Muscle layer of colon (tissue), 2 donors: ENCODE data around the gene CCDC61.

Source experiments
- H3K27ac ChIP-seq: one replicate; pipeline ENCODE4 v1.7.0; 2013; ENCODE audit warnings: low read depth, mild to moderate bottlenecking, low read length, moderate library complexity
- H3K27me3 ChIP-seq, 2 donors: one replicate each; pipeline ENCODE4 v1.7.0; 2013; ENCODE audit warnings: low read length in 2 of 2, mild to moderate bottlenecking in 2 of 2; ENCODE audit not compliant: insufficient read depth in 2 of 2, control insufficient read depth in 1 of 2
- H3K36me3 ChIP-seq: one replicate; pipeline ENCODE4 v1.7.0; 2013; ENCODE audit warnings: mild to moderate bottlenecking, low read length; ENCODE audit not compliant: insufficient read depth
- H3K4me1 ChIP-seq: one replicate; pipeline ENCODE4 v1.7.0; 2013; ENCODE audit warnings: mild to moderate bottlenecking, low read length; ENCODE audit not compliant: insufficient read depth
- H3K4me3 ChIP-seq, 2 donors: one replicate each; pipeline ENCODE4 v1.7.0; 2013; ENCODE audit warnings: low read length in 2 of 2, low read depth in 1 of 2, mild to moderate bottlenecking in 1 of 2, moderate library complexity in 1 of 2
- H3K9ac ChIP-seq: one replicate; pipeline ENCODE4 v1.7.0; 2013; ENCODE audit warnings: low read length
- H3K9me3 ChIP-seq: one replicate; pipeline ENCODE4 v1.7.0; 2013; ENCODE audit warnings: mild to moderate bottlenecking, low read length
- donor health status: abdominal sarcoma.
- donor health status: Adenocarcinoma of cecum.

Gene CCDC61

GRCh38 chr19:46002678-46003275, 7.5 kb downstream of the CCDC61 start:
- H3K36me3 ChIP-seq = no peaks in the 10 kb centered on the region
- peaks cover 0 to 16% of the 10 kb centered on the region in 2 donors for H3K27me3 ChIP-seq
- H3K9me3 ChIP-seq = no peaks in the 10 kb centered on the region
- H3K27ac ChIP-seq = no peak overlapping the region
- H3K4me1 ChIP-seq = peaks cover 8% of the 10 kb centered on the region
- no peak overlapping the region for H3K9ac ChIP-seq
- H3K4me3 ChIP-seq = no peak overlapping the region

- Histone ChIP-seq H3K4me3 (no peak overlapping the region), H3K4me1 (no peaks in the 10 kb centered on the region), H3K27ac (no peak overlapping the region), H3K36me3 (no peaks in the 10 kb centered on the region), H3K27me3 (peaks cover 0 to 3% of the 10 kb centered on the region in 2 donors), H3K9ac (no peak overlapping the region), H3K9me3 (no peaks in the 10 kb centered on the region)
Measured at GRCh38 chr19:46006411-46006810, 11.1 kb downstream of the CCDC61 start.

GRCh38 chr19:46009530-46010510, 14.6 kb downstream of the CCDC61 start:
- Histone ChIP-seq H3K27me3 (peaks cover 17 to 32% of the 10 kb centered on the region in 2 donors), H3K36me3 (no peaks in the 10 kb centered on the region), H3K9me3 (no peaks in the 10 kb centered on the region), H3K9ac (no peak overlapping the region), H3K27ac (no peak overlapping the region), H3K4me1 (no peaks in the 10 kb centered on the region), H3K4me3 (no peak overlapping the region)

- H3K4me3 ChIP-seq = no peak overlapping the region
- no peak overlapping the region for H3K9ac ChIP-seq
Measured at GRCh38 chr19:46014534-46014933, 19.3 kb downstream of the CCDC61 start.

DNA sequence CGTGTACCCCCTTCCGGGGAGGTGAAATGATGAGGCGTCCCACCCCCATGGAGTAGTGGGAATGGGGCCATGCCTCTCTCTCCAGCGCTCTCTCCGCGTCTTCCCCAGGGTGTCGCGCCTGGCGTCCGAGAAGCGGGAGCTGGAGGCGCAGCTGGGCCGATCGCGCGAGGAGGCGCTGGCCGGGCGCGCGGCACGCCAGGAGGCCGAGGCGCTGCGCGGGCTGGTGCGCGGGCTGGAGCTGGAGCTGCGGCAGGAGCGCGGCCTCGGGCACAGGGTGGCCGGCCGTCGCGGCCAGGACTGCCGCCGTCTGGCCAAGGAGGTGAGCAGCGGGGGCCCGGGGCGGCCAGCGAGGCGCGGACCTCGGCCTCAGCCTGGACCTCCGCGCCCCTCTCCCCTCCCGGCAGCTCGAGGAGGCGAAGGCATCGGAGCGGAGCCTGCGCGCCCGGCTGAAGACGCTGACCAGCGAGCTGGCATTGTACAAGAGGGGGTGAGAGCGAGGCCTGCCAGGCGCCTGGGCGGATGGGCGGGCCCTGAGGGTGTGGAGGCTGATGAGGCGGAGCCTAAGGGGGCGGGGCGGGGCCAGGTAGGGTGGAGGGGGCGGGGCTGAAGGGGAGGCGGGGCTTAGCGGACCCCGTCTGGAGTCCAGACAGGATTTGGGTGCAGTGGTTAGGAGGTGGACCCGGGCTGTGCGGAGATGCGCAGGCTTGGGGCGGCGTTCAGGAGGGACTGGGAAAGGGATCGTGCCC, 19.8 kb downstream of the CCDC61 start:
- Histone ChIP-seq H3K4me3 (no peak overlapping the region), H3K27ac (no peak overlapping the region), H3K27me3 (peaks cover 31 to 41% of the 10 kb centered on the region in 2 donors), H3K4me1 (peaks cover 9% of the 10 kb centered on the region), H3K9ac (no peak overlapping the region), H3K9me3 (no peaks in the 10 kb centered on the region), H3K36me3 (no peaks in the 10 kb centered on the region)

More at GRCh38 chr19:46014534-46014933, 19.3 kb downstream of the CCDC61 start:
- Histone ChIP-seq H3K4me1 (peaks cover 9% of the 10 kb centered on the region), H3K27ac (no peak overlapping the region), H3K36me3 (no peaks in the 10 kb centered on the region), H3K9me3 (no peaks in the 10 kb centered on the region), H3K27me3 (peaks cover 31 to 41% of the 10 kb centered on the region in 2 donors)

DNA sequence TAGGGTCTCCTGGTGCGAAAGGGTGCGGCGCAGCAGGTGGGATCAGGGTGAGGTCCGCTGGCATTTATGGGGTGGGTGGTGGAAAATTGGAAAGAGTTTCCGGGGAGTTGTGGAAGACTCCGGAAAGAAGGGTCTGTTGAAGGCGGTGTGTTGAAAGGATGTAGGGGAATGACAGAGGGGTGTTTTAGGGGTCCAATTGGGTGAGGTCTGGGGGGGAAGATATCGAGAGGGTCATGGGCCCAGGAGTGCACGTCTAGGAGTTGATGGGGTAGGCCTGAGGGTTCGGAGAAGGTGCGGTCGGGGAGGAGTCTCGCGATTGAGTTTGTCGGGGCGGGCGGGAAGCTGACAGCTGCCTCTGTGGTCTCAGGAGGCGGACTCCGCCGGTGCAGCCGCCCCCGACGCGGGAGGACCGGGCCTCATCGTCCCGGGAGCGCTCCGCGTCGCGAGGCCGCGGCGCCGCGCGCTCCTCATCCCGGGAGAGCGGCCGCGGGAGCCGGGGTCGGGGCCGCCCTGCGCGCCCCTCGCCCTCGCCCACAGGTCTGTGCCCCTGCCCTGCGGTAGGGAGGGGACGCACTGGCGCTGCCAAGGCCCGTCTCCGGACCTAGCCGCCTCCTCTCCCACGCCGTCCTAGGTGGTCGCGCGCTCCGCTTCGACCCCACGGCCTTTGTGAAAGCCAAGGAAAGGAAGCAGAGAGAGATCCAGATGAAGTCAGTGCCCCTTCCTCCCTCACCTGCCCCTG, 20.6 kb downstream of the CCDC61 start:
- H3K4me3 ChIP-seq = peak overlapping the region; percentile 65 to 71
- peaks cover 31 to 41% of the 10 kb centered on the region in 2 donors for H3K27me3 ChIP-seq
- H3K27ac ChIP-seq = no peak overlapping the region
- H3K4me1 ChIP-seq = peaks cover 9% of the 10 kb centered on the region
- H3K36me3 ChIP-seq = no peaks in the 10 kb centered on the region
- H3K9ac ChIP-seq = no peak overlapping the region
- no peaks in the 10 kb centered on the region for H3K9me3 ChIP-seq

DNA sequence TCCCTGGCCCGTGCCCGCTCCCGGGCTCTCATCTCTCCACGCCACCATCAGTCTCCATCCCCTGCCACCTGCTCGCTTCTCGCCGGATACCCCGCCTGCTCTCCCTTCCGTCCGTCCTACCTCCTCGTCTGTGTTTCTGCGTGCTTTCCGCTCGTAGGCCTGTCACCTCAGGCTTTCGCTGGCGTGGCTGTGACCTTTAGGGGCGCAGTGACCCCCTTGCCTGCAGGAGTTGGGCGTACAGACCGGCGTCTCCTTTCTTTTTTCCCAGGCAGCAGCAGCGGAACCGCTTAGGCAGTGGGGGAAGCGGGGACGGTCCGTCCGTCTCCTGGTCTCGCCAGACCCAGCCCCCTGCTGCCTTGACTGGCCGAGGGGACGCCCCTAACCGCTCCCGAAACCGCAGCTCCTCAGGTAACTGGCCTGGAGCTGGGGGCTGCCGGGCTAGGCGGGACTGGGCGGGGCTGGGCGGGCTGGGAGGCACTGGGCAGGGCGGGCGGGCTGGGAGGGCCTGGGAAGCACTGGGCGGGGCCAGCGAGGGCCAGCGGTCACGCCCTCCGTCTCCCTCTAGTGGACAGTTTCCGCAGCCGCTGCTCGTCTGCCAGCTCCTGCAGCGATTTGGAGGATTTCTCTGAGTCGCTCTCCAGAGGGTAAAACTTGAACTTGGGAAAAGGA, 21.3 kb downstream of the CCDC61 start:
- peaks cover 31 to 36% of the 10 kb centered on the region in 2 donors for H3K27me3 ChIP-seq
- no peak overlapping the region for H3K27ac ChIP-seq
- no peaks in the 10 kb centered on the region for H3K9me3 ChIP-seq
- no peak overlapping the region for H3K9ac ChIP-seq
- peak overlapping the region; percentile 65 to 71 for H3K4me3 ChIP-seq
- H3K4me1 ChIP-seq = peaks cover 9% of the 10 kb centered on the region
- H3K36me3 ChIP-seq = no peaks in the 10 kb centered on the region

GRCh38 chr19:46017095-46017429, 21.8 kb downstream of the CCDC61 start:
- Histone ChIP-seq H3K4me3 (no peak overlapping the region), H3K27ac (no peak overlapping the region), H3K4me1 (peaks cover 9% of the 10 kb centered on the region), H3K9me3 (no peaks in the 10 kb centered on the region), H3K9ac (no peak overlapping the region), H3K36me3 (no peaks in the 10 kb centered on the region), H3K27me3 (peaks cover 31 to 36% of the 10 kb centered on the region in 2 donors)

- Histone ChIP-seq H3K9me3 (no peaks in the 10 kb centered on the region), H3K27me3 (peaks cover 24 to 39% of the 10 kb centered on the region in 2 donors), H3K4me3 (no peak overlapping the region), H3K9ac (no peak overlapping the region), H3K4me1 (peaks cover 9% of the 10 kb centered on the region), H3K27ac (no peak overlapping the region), H3K36me3 (no peaks in the 10 kb centered on the region)
Measured at GRCh38 chr19:46017874-46018675, 22.8 kb downstream of the CCDC61 start.

GRCh38 chr19:46018729-46019251, 23.5 kb downstream of the CCDC61 start:
- Histone ChIP-seq H3K4me3 (no peak overlapping the region), H3K36me3 (no peaks in the 10 kb centered on the region), H3K9me3 (no peaks in the 10 kb centered on the region), H3K27ac (no peak overlapping the region), H3K4me1 (peaks cover 9% of the 10 kb centered on the region), H3K9ac (no peak overlapping the region), H3K27me3 (peaks cover 17 to 40% of the 10 kb centered on the region in 2 donors)
